HepG2 (cell line): ENCODE data around the gene COQ10B. TPM values are rescaled to one million over a fixed set of nuclear protein-coding genes. Genes with fewer than 3 reads are reported as not detected.

Experiments used
- AGO2 ChIP-seq: fragments of 200-400 bp; formaldehyde crosslinking; optimal IDR thresholded peaks from 2 replicates; pipeline ENCODE3; 2017; ENCODE audit warnings: mild to moderate bottlenecking, low read depth, low read length, moderate library complexity
- FOXM1 ChIP-seq: sonication (generic); formaldehyde crosslinking; IDR thresholded peaks from 2 replicates; pipeline ENCODE4 v1.5.0; 2020; ENCODE audit warnings: missing genetic modification reagents
- GATAD1 ChIP-seq: IDR thresholded peaks from 2 replicates; pipeline ENCODE4 v1.6.1; 2016; ENCODE audit warnings: missing genetic modification reagents, missing compliant biosample characterization
- JUND ChIP-seq: sonication (generic); formaldehyde crosslinking; IDR thresholded peaks from 2 replicates; pipeline ENCODE4 v1.8.0; 2022; ENCODE audit warnings: mild to moderate bottlenecking, missing genetic modification reagents
- KDM2A ChIP-seq: sonication (generic); formaldehyde crosslinking; IDR thresholded peaks from 2 replicates; pipeline ENCODE4 v1.4.0; 2020; ENCODE audit warnings: low read depth, missing genetic modification reagents, borderline replicate concordance
- POLR2AphosphoS2 ChIP-seq: IDR thresholded peaks from 2 replicates; pipeline ENCODE4 v1.6.1; 2011; ENCODE audit warnings: low read depth, low read length, improper control_type of control experiment
- POLR2AphosphoS5 ChIP-seq: IDR thresholded peaks from 2 replicates; pipeline ENCODE4 v1.6.1; 2012; ENCODE audit warnings: low read depth, low read length
- SNAPC5 ChIP-seq: sonication (generic); formaldehyde crosslinking; IDR thresholded peaks from 2 replicates; pipeline ENCODE4 v1.8.1; 2023; ENCODE audit warnings: mild to moderate bottlenecking, missing genetic modification reagents, borderline replicate concordance
- SYNCRIP ChIP-seq: fragments of 200-400 bp; formaldehyde crosslinking; IDR thresholded peaks from 2 replicates; pipeline ENCODE4 v1.6.1; 2018; ENCODE audit warnings: mild to moderate bottlenecking, low read depth, low read length; ENCODE audit not compliant: insufficient read depth
- ZBTB33 ChIP-seq: sonication (generic); formaldehyde crosslinking; IDR thresholded peaks from 2 replicates; pipeline ENCODE4 v1.4.0; 2020; ENCODE audit warnings: missing genetic modification reagents
- ZBTB43 ChIP-seq: sonication (generic); formaldehyde crosslinking; conservative IDR thresholded peaks from 2 replicates; pipeline ENCODE4 v1.4.0; 2020; ENCODE audit warnings: missing genetic modification reagents
- ZMYM4 ChIP-seq: sonication (generic); formaldehyde crosslinking; IDR thresholded peaks from 2 replicates; pipeline ENCODE4 v1.8.1; 2023; ENCODE audit warnings: mild to moderate bottlenecking, missing genetic modification reagents
- ZNF280D ChIP-seq: sonication (generic); formaldehyde crosslinking; IDR thresholded peaks from 2 replicates; pipeline ENCODE4 v1.5.1; 2020; ENCODE audit warnings: mild to moderate bottlenecking, missing genetic modification reagents
- ZNF318 ChIP-seq: sonication (generic); formaldehyde crosslinking; IDR thresholded peaks from 2 replicates; pipeline ENCODE4 v1.4.0; 2020; ENCODE audit warnings: mild to moderate bottlenecking, missing genetic modification reagents
- ZNF335 ChIP-seq: sonication (generic); formaldehyde crosslinking; IDR thresholded peaks from 2 replicates; pipeline ENCODE4 v1.4.0; 2020; ENCODE audit warnings: missing genetic modification reagents
- polyA plus RNA-seq, 8 experiments: library from polyadenylated mRNA; depleted of rRNA in 3 of 8; stranded (reverse) in 7 of 8; unstranded in 1 of 8; fragments of >200 nt; fragmentation: Illumina TruSeq in 4 of 8; extraction: Trizol in 4 of 8; gene quantifications; 2 replicates each; pipeline versions ENCODE4 v1.2.1 to v1.2.3, GENCODE V29; 2011 to 2016; ENCODE audit warnings: low read depth in 4 of 8, missing spikeins in 1 of 8, mixed read lengths in 1 of 8; ENCODE audit not compliant: insufficient read depth in 1 of 8
- total RNA-seq, 5 experiments: library from RNA; depleted of rRNA; stranded (reverse); fragments of >200 nt; fragmentation: Illumina TruSeq; extraction: Trizol; gene quantifications; 2 replicates each; pipeline ENCODE4 v1.2.3, GENCODE V29; 2016; ENCODE audit warnings: low read depth in 1 of 5

COQ10B gene
- total and polyA plus RNA-seq, 2 of the 13 experiments (the other 11 are each of a cell fraction or from before 2014, with no cell fraction given), result 4.6 to 34.9 TPM

GRCh38 chr2:197504512-197504911, 51.2 kb downstream of the COQ10B start (continued):
- TF ChIP-seq ZNF318 (CRISPR knock-in tag), result 0 out of 2 replicates have a peak, but pooled peaks have one; percentile 37
- no peak for TF ChIP-seq ZNF335 (CRISPR knock-in tag)
- TF ChIP-seq SNAPC5 (CRISPR knock-in tag), result no peak
- no peak for TF ChIP-seq JUND
- TF ChIP-seq SYNCRIP, result no peak
- TF ChIP-seq POLR2AphosphoS5, result peak; percentile 53; the same call in 1 of the 2 replicates
- TF ChIP-seq ZBTB43, result no peak
- TF ChIP-seq ZNF280D (CRISPR knock-in tag), result 0 out of 2 replicates have a peak, but pooled peaks have one; percentile 24
- peak; percentile 81 for TF ChIP-seq POLR2AphosphoS2
- no peak for TF ChIP-seq FOXM1 (CRISPR knock-in tag)
- peak; percentile 24; the same call in 1 of the 2 replicates for TF ChIP-seq KDM2A (CRISPR knock-in tag)
- TF ChIP-seq GATAD1 (CRISPR knock-in tag), result peak; percentile 23; the same call in 1 of the 2 replicates
- TF ChIP-seq AGO2, result peak; percentile 77
- 0 out of 2 replicates have a peak, but pooled peaks have one; percentile 21 for TF ChIP-seq ZMYM4
- peak; percentile 36; the same call in 1 of the 2 replicates for TF ChIP-seq ZBTB33 (CRISPR knock-in tag)
